HK-2 (cell line): Measurements from ENCODE around the gene HS6ST3.

ENCODE experiments used
- DNase-seq: peaks from one replicate; pipeline ENCODE4 v3.0.0-alpha.2; 2018; ENCODE audit not compliant: unreplicated experiment

Gene HS6ST3

GRCh38 chr13:96651598-96651997 lies 561.7 kb downstream of the HS6ST3 start:
- no peak for DNase-seq

GRCh38 chr13:96652506-96652905 lies 562.6 kb downstream of the HS6ST3 start:
- DNase-seq: no peak

GRCh38 chr13:96661612-96662011 lies 571.7 kb downstream of the HS6ST3 start:
- DNase-seq: no peak

GRCh38 chr13:96662036-96662435 lies 572.1 kb downstream of the HS6ST3 start:
- no peak for DNase-seq

- no peak for DNase-seq
These were observed 577.5 kb downstream of the HS6ST3 start for GRCh38 chr13:96667294-96668018.

- DNase-seq: no peak
These were observed 581.2 kb downstream of the HS6ST3 start for GRCh38 chr13:96671073-96671472.

- DNase-seq: no peak
These were observed 582.1 kb downstream of the HS6ST3 start for GRCh38 chr13:96672016-96672415.

GRCh38 chr13:96673825-96674224 lies 583.9 kb downstream of the HS6ST3 start:
- DNase-seq: no peak

GRCh38 chr13:96677029-96677428 lies 587.1 kb downstream of the HS6ST3 start:
- no peak for DNase-seq

GRCh38 chr13:96678801-96679200 lies 588.9 kb downstream of the HS6ST3 start:
- DNase-seq: no peak

- no peak for DNase-seq
These were observed 591.0 kb downstream of the HS6ST3 start for GRCh38 chr13:96680898-96681297.

- DNase-seq: no peak
These were observed 591.9 kb downstream of the HS6ST3 start for GRCh38 chr13:96681766-96682165.

- DNase-seq: no peak
These were observed 594.6 kb downstream of the HS6ST3 start for GRCh38 chr13:96684469-96684868.

- no peak for DNase-seq
These were observed 595.0 kb downstream of the HS6ST3 start for GRCh38 chr13:96684907-96685306.

GRCh38 chr13:96686286-96686685 lies 596.4 kb downstream of the HS6ST3 start:
- no peak for DNase-seq

GRCh38 chr13:96687191-96687590 lies 597.3 kb downstream of the HS6ST3 start:
- no peak for DNase-seq

GRCh38 chr13:96690998-96691397 lies 601.1 kb downstream of the HS6ST3 start:
- DNase-seq: no peak

GRCh38 chr13:96696389-96696900 lies 606.5 kb downstream of the HS6ST3 start:
- DNase-seq: no peak

GRCh38 chr13:96700657-96701056 lies 610.8 kb downstream of the HS6ST3 start:
- DNase-seq: no peak

- DNase-seq: no peak
These were observed 617.2 kb downstream of the HS6ST3 start for GRCh38 chr13:96707146-96707545.

- DNase-seq: no peak
These were observed 620.4 kb downstream of the HS6ST3 start for GRCh38 chr13:96710166-96710862.

- DNase-seq: no peak
These were observed 630.5 kb downstream of the HS6ST3 start for GRCh38 chr13:96720446-96720845.

- no peak for DNase-seq
These were observed 636.7 kb downstream of the HS6ST3 start for GRCh38 chr13:96726651-96727050.
